PC-9 (cell line): ENCODE data around the gene DIDO1.

Source experiments
- EZH2 ChIP-seq: fragments of 200-600 bp; sonication (generic); IDR thresholded peaks from 2 replicates; pipeline ENCODE4 v1.8.0; 2017; ENCODE audit warnings: antibody characterized with exemption, low read depth
- TF ChIP-seq, protein P1 (sequence below): fragments of 200-600 bp; sonication (generic); conservative IDR thresholded peaks from 2 replicates; pipeline ENCODE4 v1.6.1; 2017; ENCODE audit warnings: mixed run types, antibody characterized with exemption, mild to moderate bottlenecking, moderate library complexity

DNA sequence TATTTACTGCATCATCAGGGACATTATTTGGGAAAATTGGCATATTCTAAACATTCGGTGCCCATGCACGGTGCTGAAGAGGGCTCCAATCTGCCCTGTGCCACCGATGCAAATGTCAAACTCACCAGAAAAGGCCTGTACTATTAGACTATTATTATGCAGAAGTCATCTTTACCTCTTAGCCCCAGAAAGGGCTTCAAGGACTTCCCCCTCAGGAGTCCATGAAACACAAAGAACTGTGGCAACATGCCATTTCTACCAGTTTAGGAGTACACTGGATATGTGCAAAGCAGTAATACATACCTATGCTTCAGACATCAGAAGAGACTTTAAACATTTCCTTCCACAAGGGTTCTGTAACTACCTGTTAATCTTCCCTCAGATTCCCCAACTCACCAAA is 8.6 kb downstream of the DIDO1 start:
- TF ChIP-seq, protein P1, sequence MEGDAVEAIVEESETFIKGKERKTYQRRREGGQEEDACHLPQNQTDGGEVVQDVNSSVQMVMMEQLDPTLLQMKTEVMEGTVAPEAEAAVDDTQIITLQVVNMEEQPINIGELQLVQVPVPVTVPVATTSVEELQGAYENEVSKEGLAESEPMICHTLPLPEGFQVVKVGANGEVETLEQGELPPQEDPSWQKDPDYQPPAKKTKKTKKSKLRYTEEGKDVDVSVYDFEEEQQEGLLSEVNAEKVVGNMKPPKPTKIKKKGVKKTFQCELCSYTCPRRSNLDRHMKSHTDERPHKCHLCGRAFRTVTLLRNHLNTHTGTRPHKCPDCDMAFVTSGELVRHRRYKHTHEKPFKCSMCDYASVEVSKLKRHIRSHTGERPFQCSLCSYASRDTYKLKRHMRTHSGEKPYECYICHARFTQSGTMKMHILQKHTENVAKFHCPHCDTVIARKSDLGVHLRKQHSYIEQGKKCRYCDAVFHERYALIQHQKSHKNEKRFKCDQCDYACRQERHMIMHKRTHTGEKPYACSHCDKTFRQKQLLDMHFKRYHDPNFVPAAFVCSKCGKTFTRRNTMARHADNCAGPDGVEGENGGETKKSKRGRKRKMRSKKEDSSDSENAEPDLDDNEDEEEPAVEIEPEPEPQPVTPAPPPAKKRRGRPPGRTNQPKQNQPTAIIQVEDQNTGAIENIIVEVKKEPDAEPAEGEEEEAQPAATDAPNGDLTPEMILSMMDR: no peak
- TF ChIP-seq EZH2: no peak
